GM19397 (cell line): ENCODE data around the gene PSMD1.
"Not testable (repeated sequence)": the region's sequence is repeated elsewhere in the genome, so short reads cannot be mapped to it uniquely, and the experiment has no call there.

Experiments
- ATAC-seq: cut with Tn5 transposase; IDR thresholded peaks from one replicate; pipeline ENCODE4 v1.9.1; 2021; ENCODE audit warnings: mild to moderate bottlenecking, moderate library complexity; ENCODE audit not compliant: unreplicated experiment

Gene PSMD1

GRCh38 chr2:231140808-231141207, 84.1 kb downstream of the PSMD1 start:
- not testable (repeated sequence) for ATAC-seq

DNA sequence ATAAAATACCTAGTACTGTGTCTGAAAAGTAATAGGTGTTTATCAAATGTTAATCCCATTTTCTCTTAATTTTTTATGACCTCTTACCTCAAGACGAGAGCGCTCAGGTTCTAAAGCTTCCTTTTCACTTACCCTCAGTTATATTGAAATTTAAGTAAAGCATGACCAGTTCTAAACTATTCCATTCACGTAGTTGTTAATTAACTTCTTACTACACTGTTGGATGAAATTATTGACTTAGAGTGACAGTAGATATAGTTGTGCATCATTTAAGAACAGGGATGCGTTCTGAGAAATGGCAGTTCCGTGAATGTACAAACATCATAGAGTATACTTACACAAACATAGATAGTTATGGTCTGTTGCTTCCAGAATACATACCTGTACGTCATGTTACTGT, 88.2 kb downstream of the PSMD1 start:
- no peak for ATAC-seq

DNA sequence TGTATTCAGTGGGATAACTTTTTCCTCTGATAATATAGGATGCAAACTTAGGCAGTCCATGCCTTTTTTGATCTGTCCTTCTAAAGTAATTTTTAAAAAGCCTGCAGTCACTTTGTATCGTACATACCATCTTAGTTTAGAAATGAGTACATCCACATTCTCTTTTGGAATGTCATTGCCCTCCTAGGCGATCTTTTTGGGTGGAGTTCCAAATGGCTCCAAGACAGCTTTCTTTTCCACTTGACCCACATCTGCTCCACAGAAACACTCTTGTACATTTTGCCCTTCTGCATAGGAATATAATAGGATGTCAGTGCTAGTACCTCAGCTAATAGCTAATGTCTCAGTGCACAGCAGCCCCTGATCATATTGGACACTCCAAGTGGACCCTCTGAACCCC, 90.0 kb downstream of the PSMD1 start:
- ATAC-seq = no peak

- ATAC-seq = no peak
These were observed 96.3 kb downstream of the PSMD1 start for GRCh38 chr2:231152800-231153557.

DNA sequence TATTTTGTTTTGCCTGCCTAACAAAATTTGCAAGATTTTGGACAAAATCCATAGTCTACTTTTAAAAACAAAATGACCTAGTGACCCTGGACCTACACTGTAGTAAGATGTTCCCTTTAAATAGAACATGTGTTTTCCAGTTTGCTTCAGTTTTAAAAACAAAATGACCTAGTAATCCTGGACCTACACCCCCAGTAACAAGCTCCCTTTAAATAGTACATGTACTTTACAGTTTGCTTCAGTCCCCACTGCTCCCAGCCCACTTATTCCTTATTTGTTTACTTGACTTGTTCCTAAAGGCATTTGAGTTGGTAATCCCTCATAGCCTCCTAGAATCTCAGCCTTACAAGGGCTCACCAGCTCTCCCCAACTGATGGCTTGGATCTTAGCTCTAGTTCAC, 102.6 kb downstream of the PSMD1 start:
- no peak for ATAC-seq

DNA sequence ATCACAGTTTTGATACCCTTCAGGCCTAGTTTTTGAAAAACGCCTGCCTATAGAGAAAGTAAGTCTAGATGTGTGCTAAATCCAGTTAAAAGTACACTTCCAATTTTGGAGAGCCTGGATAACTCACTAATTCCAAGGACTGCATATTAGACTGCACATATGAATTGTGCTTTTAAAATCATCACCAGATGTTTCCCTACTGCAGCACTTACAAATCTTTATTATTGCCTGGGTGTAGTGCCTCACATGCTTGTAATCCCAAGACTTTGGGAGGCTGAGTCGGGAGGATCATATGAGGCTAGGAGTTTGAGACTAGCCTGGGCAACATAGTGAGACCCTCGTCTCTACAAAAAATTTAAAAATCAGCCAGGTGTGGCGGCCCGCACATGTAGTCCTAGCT, 104.0 kb downstream of the PSMD1 start:
- ATAC-seq = no peak

- no peak for ATAC-seq
These were observed 104.7 kb downstream of the PSMD1 start for GRCh38 chr2:231161252-231161839.

DNA sequence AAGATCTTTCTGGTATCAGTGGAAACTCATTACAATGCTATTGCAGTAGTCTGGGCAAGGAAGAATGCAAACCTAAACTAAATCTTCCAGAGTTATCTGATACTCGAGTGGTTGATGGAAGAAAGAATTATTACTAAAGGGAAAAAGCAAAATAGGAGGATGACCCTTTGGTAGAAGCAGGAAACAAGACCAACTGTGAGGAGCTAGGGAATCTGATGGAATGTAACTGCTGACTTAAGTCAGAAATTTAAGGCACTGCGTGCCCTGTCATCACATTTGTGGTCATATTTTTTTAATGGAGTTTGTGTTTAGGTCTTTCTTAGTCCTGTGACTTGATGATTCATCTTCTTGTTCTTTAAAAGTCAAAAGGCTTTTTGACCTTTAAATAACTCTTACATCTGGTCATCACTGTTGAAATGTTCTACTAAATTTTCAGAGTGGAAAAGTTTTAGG, 105.2 kb downstream of the PSMD1 start:
- ATAC-seq = no peak

GRCh38 chr2:231163011-231163410, 106.3 kb downstream of the PSMD1 start:
- no peak for ATAC-seq

DNA sequence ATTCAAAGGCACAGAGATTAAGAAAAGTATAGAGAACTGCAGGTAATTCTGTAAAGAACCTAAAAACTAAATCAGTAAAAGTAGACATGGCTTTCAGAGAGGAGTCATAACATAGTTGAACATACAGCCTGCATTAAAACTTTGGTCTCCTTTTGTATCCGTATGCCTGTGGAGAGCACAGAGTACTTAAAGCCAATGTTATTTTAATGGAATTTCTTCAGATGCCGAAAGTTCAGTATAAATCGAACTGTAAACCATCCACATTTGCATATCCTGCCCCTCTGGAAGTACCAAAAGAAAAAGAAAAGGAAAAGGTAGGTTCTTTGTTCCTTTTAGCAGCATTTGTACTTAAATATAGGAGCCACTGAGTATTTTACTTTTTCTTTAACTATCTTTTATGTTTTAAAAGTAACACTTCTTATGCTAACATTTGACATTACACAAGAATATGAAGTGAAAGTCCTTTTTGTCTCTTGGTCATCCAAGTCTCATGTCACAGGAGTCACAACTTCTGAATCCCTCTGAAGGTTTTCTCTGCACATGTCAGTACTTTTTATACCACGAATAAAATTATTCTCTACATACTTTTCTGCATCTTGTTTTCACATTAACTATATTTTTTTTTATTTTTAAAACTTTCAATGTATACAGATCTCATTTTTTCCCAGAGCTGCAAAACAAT, 106.9 kb downstream of the PSMD1 start:
- ATAC-seq = no peak

DNA sequence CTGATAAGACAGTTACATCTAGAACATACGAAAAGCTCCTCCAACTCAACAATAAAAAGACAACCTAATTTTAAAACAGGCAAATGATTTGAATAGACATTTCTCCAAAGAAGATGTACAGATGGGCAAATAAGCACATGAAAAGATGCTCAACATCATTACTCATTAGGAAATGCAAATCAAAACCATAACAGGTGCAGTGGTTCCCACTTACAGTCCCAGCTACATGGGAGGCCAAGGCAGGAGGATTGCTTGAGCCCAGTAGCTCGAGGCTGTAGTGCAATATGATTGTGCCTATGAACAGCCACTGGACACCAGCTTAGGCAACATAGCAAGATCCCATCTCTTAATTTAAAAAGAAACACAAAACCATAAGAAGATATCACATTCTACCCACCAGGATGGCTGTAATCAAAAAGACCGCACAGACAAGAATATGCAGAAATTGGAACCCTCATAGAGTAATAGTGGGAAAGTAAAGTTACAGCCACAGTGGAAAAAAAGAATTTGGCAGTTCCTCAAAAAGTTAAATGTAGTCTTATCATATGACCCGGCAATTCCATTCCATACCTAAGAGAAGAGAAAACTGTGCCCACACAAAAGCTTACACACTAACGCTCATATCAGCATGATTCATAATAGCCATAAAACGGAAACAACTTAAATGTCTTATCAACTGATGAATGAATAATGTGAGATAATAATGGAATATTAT, 111.2 kb downstream of the PSMD1 start:
- ATAC-seq = no peak

GRCh38 chr2:231168460-231169139, 111.9 kb downstream of the PSMD1 start:
- ATAC-seq = no peak

GRCh38 chr2:231169488-231169887, 112.8 kb downstream of the PSMD1 start:
- ATAC-seq = no peak

DNA sequence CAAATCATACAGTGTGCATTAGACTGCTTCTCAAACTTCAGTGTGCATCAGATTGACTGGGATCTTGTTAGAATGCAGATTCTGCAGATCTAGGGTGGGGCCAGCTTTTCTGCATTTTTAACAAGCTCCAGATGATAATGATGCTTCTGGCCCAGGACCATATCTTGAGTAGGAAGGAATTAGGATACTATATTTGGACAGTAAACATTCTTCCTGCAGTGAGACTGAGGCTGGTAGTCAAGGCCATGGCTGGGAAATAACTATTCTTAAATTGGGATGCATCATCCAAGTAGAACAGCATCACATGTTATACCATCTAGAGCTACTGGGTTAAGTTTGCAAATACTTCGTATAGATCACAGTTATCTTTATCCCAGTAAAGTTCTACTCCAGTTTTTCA, 113.4 kb downstream of the PSMD1 start:
- ATAC-seq = no peak

- ATAC-seq = no peak
These were observed 115.4 kb downstream of the PSMD1 start for GRCh38 chr2:231172025-231172424.

- ATAC-seq = no peak
These were observed 117.6 kb downstream of the PSMD1 start for GRCh38 chr2:231174211-231174651.

- no peak for ATAC-seq
These were observed 119.4 kb downstream of the PSMD1 start for GRCh38 chr2:231176066-231176465.

- no peak for ATAC-seq
These were observed 120.7 kb downstream of the PSMD1 start for GRCh38 chr2:231177156-231178025.

DNA sequence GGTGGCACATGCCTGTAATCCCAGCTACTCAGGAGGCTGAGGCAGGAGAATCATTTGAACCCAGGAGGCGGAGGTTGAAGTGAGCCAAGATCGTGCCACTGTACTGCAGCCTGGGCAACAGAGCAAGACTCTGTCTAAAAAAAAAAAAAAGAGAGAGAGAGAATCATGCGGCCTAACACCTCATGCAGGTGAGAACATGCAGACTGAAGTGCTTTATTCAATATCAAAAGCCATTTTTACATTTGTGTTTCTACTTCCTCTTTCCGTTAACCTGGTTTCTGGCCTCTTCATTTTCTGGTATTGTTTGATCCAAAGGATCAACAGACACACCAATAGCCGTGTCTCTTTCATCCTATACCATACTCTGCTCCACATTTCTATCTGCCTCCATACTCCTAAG, 122.1 kb downstream of the PSMD1 start:
- ATAC-seq = not testable (repeated sequence)
